Measurements from ENCODE around the gene JTB.

JTB gene

GRCh38 chr1:153929981-153930948 lies 47.2 kb downstream of the JTB start:
- DNase-seq = no peak

GRCh38 chr1:153929426-153929825 lies 48.0 kb downstream of the JTB start:
- DNase-seq = no peak

GRCh38 chr1:153928791-153929341 lies 48.6 kb downstream of the JTB start:
- no peak for DNase-seq

GRCh38 chr1:153928245-153928644 lies 49.2 kb downstream of the JTB start:
- no peak for DNase-seq

- DNase-seq = no peak
Measured at GRCh38 chr1:153926405-153926804, 51.1 kb downstream of the JTB start.
